Islet of Langerhans (tissue), 1 donor: Measurements from ENCODE around the gene SMARCA4.
"Not testable (repeated sequence)": the region's sequence is repeated elsewhere in the genome, so short reads cannot be mapped to it uniquely, and the experiment has no call there.

Source experiments
- FAIRE-seq: peaks from one replicate; lab custom pipeline; 2011; peaks lifted over from hg19 to GRCh38; lab: Jason Lieb, UNC

Gene SMARCA4

DNA sequence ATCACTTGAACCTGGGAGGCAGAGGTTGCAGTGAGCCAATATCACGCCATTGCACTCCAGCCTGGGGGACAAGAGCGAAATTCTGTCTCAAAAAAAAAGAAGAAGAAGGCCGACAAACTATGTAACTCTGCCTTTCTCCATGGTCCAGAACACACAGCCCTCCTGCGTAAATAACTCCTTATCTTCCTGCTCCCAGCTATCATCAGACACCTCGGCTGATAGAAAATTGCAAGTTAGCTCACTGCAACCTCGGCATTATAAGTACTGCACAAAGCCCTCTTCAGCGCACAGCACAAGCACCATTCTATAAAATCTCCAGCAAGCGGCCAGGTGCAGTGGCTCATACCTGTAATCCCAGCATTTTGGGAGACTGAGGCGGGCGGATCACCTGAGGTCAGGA is 142.8 kb downstream of the SMARCA4 start:
- not testable (repeated sequence) for FAIRE-seq

DNA sequence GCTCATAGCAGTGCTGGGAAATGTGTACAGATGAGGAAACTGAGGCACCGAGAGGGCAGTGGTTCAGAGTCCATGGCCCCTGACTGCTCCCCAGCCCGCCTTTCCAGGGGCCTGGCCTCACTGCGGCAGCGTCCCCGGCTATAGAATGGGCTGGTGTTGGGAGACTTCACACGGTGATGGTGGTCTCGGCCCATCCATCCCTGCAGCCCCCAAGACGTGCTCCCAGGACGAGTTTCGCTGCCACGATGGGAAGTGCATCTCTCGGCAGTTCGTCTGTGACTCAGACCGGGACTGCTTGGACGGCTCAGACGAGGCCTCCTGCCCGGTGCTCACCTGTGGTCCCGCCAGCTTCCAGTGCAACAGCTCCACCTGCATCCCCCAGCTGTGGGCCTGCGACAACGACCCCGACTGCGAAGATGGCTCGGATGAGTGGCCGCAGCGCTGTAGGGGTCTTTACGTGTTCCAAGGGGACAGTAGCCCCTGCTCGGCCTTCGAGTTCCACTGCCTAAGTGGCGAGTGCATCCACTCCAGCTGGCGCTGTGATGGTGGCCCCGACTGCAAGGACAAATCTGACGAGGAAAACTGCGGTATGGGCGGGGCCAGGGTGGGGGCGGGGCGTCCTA is 144.3 kb downstream of the SMARCA4 start:
- FAIRE-seq, result no peak

- FAIRE-seq, result no peak
Measured at GRCh38 chr19:11106477-11106876, 145.6 kb downstream of the SMARCA4 start.

- FAIRE-seq, result no peak
Measured at GRCh38 chr19:11108746-11109145, 147.9 kb downstream of the SMARCA4 start.

DNA sequence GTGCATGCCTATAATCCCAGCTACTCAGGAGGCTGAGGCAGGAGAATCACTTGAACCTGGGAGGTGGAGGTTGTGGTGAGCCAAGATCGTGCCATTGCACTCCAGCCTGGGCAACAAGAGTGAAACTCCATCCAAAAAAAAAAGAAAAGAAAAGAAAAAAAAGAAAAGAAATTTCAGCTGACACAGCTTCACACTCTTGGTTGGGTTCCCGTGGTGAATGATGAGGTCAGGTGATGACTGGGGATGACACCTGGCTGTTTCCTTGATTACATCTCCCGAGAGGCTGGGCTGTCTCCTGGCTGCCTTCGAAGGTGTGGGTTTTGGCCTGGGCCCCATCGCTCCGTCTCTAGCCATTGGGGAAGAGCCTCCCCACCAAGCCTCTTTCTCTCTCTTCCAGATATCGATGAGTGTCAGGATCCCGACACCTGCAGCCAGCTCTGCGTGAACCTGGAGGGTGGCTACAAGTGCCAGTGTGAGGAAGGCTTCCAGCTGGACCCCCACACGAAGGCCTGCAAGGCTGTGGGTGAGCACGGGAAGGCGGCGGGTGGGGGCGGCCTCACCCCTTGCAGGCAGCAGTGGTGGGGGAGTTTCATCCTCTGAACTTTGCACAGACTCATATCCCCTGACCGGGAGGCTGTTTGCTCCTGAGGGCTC is 150.4 kb downstream of the SMARCA4 start:
- no peak for FAIRE-seq

- no peak for FAIRE-seq
Measured at GRCh38 chr19:11111771-11112144, 150.9 kb downstream of the SMARCA4 start.
